ENCODE results near the gene ZFYVE9. TPM values are rescaled to one million over a fixed set of nuclear protein-coding genes. Genes with fewer than 3 reads are reported as not detected.
"Not testable (repeated sequence)": the region's sequence is repeated elsewhere in the genome, so short reads cannot be mapped to it uniquely, and the experiment has no call there.

Gene ZFYVE9
- total and polyA plus RNA-seq, 5 donors from 2014 or later, result 0.26 to 1.6 (median 0.84) TPM

GRCh38 chr1:52368383-52369172, 226.7 kb downstream of the ZFYVE9 start:
- ATAC-seq (ENCODE audit: low read depth in 2 of 2) (no peak), DNase-seq (peak; percentile 38 to 73 (median 49))
- Mint-ChIP-seq H3K4me3 (peak overlapping the region; percentile 66 to 85 (median 77)), H3K4me1 (peaks cover 12 to 45% (median 25%) of the 10 kb centered on the region in 4 donors), H3K27me3 (no peaks in the 10 kb centered on the region), H3K36me3 (no peaks in the 10 kb centered on the region), H3K9me3 (no peaks in the 10 kb centered on the region), H3K27ac (peak overlapping the region in 2 of 3 donors; percentile 50 to 51)
- Histone ChIP-seq H3K27ac (ENCODE audit: insufficient read depth, low read length, poor library complexity, severe bottlenecking) (no peak overlapping the region), H3K9me3 (ENCODE audit: control insufficient read depth in 2 of 2, low read length in 2 of 2) (no peaks in the 10 kb centered on the region), H3K27me3 (ENCODE audit: control insufficient read depth, insufficient read depth, low read length) (no peaks in the 10 kb centered on the region), H3K4me3 (ENCODE audit: low read depth, low read length) (peak overlapping the region; percentile 45), H3K4me1 (ENCODE audit: control insufficient read depth, insufficient read depth, low read length, poor library complexity, severe bottlenecking) (peaks cover 32% of the 10 kb centered on the region), H3K36me3 (ENCODE audit: control insufficient read depth, insufficient read depth, low read length) (no peaks in the 10 kb centered on the region)

- DNase-seq; H3K9me3 ChIP-seq (ENCODE audit: control insufficient read depth in 2 of 2, low read length in 2 of 2); H3K4me3 ChIP-seq (ENCODE audit: low read depth, low read length); H3K27ac Mint-ChIP-seq; ATAC-seq (ENCODE audit: low read depth in 2 of 2); H3K36me3 ChIP-seq (ENCODE audit: control insufficient read depth, insufficient read depth, low read length); H3K27me3 Mint-ChIP-seq; H3K27me3 ChIP-seq (ENCODE audit: control insufficient read depth, insufficient read depth, low read length); H3K36me3 Mint-ChIP-seq; H3K27ac ChIP-seq (ENCODE audit: insufficient read depth, low read length, poor library complexity, severe bottlenecking); H3K9me3 Mint-ChIP-seq: not testable (repeated sequence)
- peaks cover 22% of the 10 kb centered on the region for H3K4me1 ChIP-seq (ENCODE audit: control insufficient read depth, insufficient read depth, low read length, poor library complexity, severe bottlenecking)
- Mint-ChIP-seq H3K4me3 (peak overlapping the region in 2 of 4 donors; percentile 68 to 85), H3K4me1 (peaks cover 9 to 33% (median 18%) of the 10 kb centered on the region in 4 donors)
These were observed 228.0 kb downstream of the ZFYVE9 start for GRCh38 chr1:52369851-52370250.

GRCh38 chr1:52385376-52385775, 243.5 kb downstream of the ZFYVE9 start:
- Mint-ChIP-seq H3K36me3 (peaks cover 11% of the 10 kb centered on the region), H3K4me3 (no peak overlapping the region), H3K4me1 (no peaks in the 10 kb centered on the region), H3K9me3 (no peaks in the 10 kb centered on the region), H3K27me3 (no peaks in the 10 kb centered on the region), H3K27ac (no peak overlapping the region)
- no peak for ATAC-seq (ENCODE audit: low read depth in 2 of 2)
- DNase-seq, result no peak
- Histone ChIP-seq H3K36me3 (ENCODE audit: control insufficient read depth, insufficient read depth, low read length) (peaks cover 7% of the 10 kb centered on the region), H3K9me3 (ENCODE audit: control insufficient read depth in 2 of 2, low read length in 2 of 2) (no peaks in the 10 kb centered on the region), H3K4me3 (ENCODE audit: low read depth, low read length) (no peak overlapping the region), H3K27ac (ENCODE audit: insufficient read depth, low read length, poor library complexity, severe bottlenecking) (no peak overlapping the region), H3K4me1 (ENCODE audit: control insufficient read depth, insufficient read depth, low read length, poor library complexity, severe bottlenecking) (no peaks in the 10 kb centered on the region), H3K27me3 (ENCODE audit: control insufficient read depth, insufficient read depth, low read length) (no peaks in the 10 kb centered on the region)

- Histone ChIP-seq H3K27ac (ENCODE audit: insufficient read depth, low read length, poor library complexity, severe bottlenecking) (no peak overlapping the region), H3K27me3 (ENCODE audit: control insufficient read depth, insufficient read depth, low read length) (no peaks in the 10 kb centered on the region), H3K4me3 (ENCODE audit: low read depth, low read length) (no peak overlapping the region), H3K36me3 (ENCODE audit: control insufficient read depth, insufficient read depth, low read length) (peaks cover 7% of the 10 kb centered on the region), H3K9me3 (ENCODE audit: control insufficient read depth in 2 of 2, low read length in 2 of 2) (no peaks in the 10 kb centered on the region), H3K4me1 (ENCODE audit: control insufficient read depth, insufficient read depth, low read length, poor library complexity, severe bottlenecking) (no peaks in the 10 kb centered on the region)
- Mint-ChIP-seq H3K27me3 (no peaks in the 10 kb centered on the region), H3K36me3 (peaks cover 11% of the 10 kb centered on the region), H3K9me3 (no peaks in the 10 kb centered on the region), H3K27ac (no peak overlapping the region), H3K4me1 (no peaks in the 10 kb centered on the region), H3K4me3 (no peak overlapping the region)
- DNase-seq (no peak), ATAC-seq (ENCODE audit: low read depth in 2 of 2) (no peak)
These were observed 244.6 kb downstream of the ZFYVE9 start for GRCh38 chr1:52386458-52386857.

GRCh38 chr1:52393174-52393573, 251.3 kb downstream of the ZFYVE9 start:
- Mint-ChIP-seq H3K4me1 (peaks cover 0 to 2% (median 0%) of the 10 kb centered on the region in 4 donors), H3K27me3 (no peaks in the 10 kb centered on the region), H3K36me3 (peaks cover 3% of the 10 kb centered on the region), H3K27ac (peak overlapping the region in 1 of 3 donors; percentile 2), H3K4me3 (no peak overlapping the region), H3K9me3 (no peaks in the 10 kb centered on the region)
- H3K27me3 ChIP-seq (ENCODE audit: control insufficient read depth, insufficient read depth, low read length), result no peaks in the 10 kb centered on the region
- ATAC-seq (ENCODE audit: low read depth in 2 of 2), result no peak
- no peaks in the 10 kb centered on the region for H3K9me3 ChIP-seq (ENCODE audit: control insufficient read depth in 2 of 2, low read length in 2 of 2)
- H3K27ac ChIP-seq (ENCODE audit: insufficient read depth, low read length, poor library complexity, severe bottlenecking), result no peak overlapping the region
- DNase-seq, result no peak
- H3K4me1 ChIP-seq (ENCODE audit: control insufficient read depth, insufficient read depth, low read length, poor library complexity, severe bottlenecking), result no peaks in the 10 kb centered on the region
- no peak overlapping the region for H3K4me3 ChIP-seq (ENCODE audit: low read depth, low read length)
- peaks cover 3% of the 10 kb centered on the region for H3K36me3 ChIP-seq (ENCODE audit: control insufficient read depth, insufficient read depth, low read length)

Other genes starting within 250 kb of the ZFYVE9 start
- not detected for gene RAB3B, start 151.4 kb upstream of the ZFYVE9 start, total RNA-seq
- not detected for gene RAB3B, start 151.4 kb upstream of the ZFYVE9 start, polyA plus RNA-seq
- gene KTI12, start 108.3 kb upstream of the ZFYVE9 start, total RNA-seq, result 20.0 TPM
- gene KTI12, start 108.3 kb upstream of the ZFYVE9 start, polyA plus RNA-seq, result 10 to 100 TPM; 38.8 to 43.1 (median 39.9) TPM
- 39.9 TPM for gene TXNDC12, start 86.9 kb upstream of the ZFYVE9 start, total RNA-seq
- gene TXNDC12, start 86.9 kb upstream of the ZFYVE9 start, polyA plus RNA-seq, result 100 to 1,000 TPM in 2 of 4 donors, 10 to 100 TPM in 2; 89.8 to 114 (median 95.9) TPM
- 36.0 TPM for gene BTF3L4, start 85.8 kb upstream of the ZFYVE9 start, total RNA-seq
- gene BTF3L4, start 85.8 kb upstream of the ZFYVE9 start, polyA plus RNA-seq, result 10 to 100 TPM; 67.3 to 92.9 (median 75.3) TPM
- gene CC2D1B, start 224.1 kb downstream of the ZFYVE9 start, total RNA-seq, result 51.4 TPM
- gene CC2D1B, start 224.1 kb downstream of the ZFYVE9 start, polyA plus RNA-seq, result 10 to 100 TPM in 1 of 4 donors, 1 to 10 TPM in 3; 4.1 to 11.7 (median 5.8) TPM